ELR (cell line): ENCODE results near the gene PDE6D.
"Not testable (repeated sequence)": the region's sequence is repeated elsewhere in the genome, so short reads cannot be mapped to it uniquely, and the experiment has no call there.

Source experiments
- DNase-seq: peaks from one replicate; pipeline ENCODE4 v3.0.0-alpha.2; 2015; ENCODE audit warnings: low read depth

PDE6D gene

DNA sequence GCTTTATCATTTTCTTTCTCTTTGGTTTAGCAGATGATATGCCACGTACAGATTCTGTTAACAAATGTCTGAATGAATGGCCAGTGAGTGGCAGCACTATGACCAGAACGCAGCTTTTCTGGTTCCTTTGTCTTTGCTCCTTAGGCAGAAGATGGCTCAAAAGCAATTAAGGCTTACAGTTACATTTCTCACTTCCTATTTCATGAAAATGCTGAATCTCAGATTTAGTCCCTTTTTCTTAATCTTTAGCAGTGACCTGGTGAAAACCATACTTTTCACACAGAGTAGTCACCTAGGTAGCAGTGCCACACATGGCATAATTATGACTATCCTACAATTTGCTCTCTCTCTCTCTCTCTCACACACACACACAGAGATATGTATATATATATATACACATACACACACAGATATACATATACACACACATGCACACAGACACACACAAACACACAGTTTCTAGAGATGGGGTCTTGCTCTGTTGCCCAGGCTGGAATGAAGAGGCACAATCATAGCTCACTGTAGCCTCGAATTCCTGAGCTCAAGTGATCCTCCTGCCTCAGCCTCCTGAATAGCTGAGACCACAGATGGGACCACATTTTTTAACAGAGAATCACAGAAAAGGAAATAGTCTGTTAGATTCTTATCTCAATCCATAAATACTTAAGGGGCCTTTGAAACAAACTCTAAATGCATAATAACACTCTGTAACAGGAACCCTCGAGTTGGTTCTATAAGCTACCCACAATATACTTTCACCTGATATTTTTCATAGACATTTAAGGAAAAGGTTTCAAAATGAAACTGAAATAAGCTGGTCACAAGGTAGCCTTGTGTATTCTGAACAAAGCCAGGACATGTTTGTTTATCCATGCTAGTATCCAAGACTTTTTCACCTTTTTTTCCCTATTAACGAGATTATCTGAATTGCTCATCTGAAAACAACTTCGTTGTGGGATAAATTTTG is 11.6 kb downstream of the PDE6D start:
- peak; percentile 29 for DNase-seq

DNA sequence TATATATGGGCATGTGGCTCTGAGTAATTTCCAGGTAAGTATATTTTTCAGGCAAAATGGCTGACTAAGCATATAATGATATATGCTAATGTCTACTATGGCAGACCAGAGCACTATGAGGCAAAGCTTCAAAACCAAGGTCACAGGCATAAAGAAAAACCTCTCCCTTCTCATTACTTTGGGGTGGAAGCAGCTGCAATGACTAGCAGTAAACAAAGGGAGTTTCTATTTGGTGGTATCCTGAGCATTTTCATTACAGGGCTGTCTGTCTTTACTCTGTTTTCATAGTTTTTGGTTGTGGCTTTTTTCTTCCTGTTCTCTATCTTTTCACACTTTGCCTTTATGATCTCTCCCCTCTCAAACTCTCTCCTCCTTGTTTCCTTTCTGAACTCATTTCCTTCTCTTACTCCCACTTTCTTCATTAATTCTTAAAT is 15.6 kb downstream of the PDE6D start:
- no peak for DNase-seq

DNA sequence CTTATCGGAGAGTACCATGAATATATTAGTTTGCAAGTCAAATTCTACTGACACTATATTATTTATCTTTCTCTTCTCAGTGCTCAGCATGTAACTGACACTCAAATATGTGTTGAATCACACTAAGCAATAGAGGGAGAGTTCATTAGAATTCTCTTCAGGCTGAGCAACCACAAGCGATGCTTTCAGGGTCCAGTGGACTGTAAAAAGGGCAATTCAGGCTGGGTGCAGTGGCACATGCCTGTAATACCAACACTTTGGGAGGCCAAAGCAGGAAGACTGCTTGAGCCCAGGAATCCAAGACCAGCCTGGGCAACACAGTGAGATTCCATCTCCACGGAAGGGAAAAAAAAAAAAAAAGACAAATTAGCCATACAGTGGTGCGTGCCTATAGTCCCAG is 16.3 kb downstream of the PDE6D start:
- no peak for DNase-seq

DNA sequence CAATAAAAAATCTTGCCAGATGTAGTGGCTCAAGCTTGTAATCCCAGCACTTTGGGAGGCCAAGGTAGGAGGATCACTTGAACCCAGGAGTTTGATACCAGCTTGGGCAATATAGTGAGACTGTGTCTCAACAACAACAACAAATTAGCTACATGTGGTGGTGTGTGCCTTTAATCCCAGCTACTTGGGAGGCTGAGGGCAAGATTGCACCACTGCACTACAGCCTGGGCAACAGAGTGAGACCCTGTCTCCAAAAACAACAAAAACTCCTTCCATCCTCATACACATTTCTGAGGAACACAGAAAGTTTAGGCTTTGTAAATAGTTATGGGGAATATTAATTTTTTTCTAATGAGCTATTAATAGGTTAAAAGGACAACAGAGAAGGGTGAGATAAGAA is 17.0 kb downstream of the PDE6D start:
- DNase-seq: no peak

DNA sequence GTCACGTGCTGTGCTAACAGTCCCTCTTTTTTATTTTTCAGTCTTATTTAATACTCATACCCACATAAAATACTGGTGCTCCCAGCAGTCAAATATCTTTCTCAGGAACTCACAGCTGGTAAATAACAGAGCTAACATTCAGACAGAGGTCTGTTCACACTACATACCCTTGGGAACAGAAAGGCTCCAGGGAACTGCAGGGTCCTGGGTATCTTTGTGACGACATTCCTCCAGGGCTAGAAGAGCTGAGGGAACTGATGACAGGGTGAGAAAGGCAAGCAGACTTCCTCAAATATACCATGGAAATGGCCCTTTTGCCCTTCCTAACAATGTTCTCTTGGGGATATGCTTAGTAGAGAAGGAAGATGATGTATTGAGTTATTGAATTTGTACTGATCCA is 19.3 kb downstream of the PDE6D start:
- DNase-seq: no peak

DNA sequence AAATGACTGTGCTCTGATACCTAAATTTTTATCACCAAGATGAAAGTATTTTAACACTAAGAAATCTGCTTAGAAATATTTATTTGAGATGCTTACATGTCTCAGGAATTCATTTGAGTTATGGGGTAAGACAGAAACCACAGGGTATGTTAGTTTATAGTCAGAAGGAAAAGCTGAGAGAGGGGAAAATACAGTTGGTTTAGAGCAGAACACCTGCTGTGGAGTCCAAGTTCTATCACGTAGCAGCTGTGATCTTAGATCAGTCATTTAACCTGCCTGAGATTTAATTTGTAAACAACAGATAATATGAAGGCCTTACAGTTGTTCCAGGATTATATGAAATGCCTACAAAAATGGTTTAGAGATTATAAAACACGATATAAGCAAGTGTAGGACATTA is 29.0 kb downstream of the PDE6D start:
- DNase-seq: no peak

DNA sequence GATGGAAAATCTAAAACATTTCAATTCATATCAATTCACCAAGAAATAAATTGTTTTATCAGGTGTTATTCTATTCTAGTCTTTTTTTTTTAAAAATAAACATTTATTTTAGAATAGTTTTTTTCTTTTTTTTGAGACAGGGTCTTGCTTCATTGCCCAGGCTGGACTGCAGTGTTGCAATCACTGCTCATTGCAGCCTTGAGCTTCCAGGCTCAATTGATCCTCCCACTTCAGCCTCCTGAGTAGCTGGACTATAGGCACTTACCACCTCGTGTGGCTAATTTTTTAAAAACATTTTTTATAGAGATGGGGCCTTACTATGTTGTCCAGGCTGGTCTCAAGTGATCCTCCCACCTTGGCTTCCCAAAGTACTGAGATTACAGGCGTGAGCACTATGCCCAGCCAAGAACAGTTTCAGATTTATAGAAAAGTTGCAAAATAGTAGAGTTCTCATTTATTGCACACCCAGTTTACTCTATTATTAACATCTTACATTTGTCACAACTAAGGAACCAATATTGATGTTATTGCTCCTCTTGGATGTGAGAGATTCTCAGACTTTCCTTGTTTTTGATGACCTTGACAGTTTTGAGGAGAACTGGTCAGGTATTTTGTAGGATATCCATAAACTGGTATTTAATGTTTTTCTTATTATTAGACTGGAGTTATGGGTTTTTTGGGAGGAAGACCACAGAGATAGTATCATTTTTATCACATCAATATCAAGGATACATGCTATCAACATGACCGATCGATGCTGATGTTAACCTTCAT is 29.9 kb downstream of the PDE6D start:
- DNase-seq: no peak

DNA sequence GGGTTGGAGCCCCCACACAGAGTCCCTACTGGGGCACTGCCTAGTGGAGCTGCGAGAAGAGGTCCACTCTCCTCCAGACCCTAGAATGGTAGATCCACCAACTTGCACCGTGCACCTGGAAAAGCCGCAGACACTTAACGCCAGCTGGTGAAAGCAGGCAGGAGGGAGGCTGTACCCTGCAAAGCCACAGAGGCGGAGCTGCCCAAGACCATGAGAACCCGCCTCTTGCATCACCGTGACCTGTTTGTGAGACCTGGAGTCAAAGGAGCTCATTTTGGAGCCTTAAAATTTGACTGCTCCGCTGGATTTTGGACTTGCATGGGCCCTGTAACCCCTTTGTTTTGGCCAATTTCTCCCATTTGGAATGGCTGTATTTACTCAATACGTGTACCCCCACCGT is 32.1 kb downstream of the PDE6D start:
- not testable (repeated sequence) for DNase-seq

DNA sequence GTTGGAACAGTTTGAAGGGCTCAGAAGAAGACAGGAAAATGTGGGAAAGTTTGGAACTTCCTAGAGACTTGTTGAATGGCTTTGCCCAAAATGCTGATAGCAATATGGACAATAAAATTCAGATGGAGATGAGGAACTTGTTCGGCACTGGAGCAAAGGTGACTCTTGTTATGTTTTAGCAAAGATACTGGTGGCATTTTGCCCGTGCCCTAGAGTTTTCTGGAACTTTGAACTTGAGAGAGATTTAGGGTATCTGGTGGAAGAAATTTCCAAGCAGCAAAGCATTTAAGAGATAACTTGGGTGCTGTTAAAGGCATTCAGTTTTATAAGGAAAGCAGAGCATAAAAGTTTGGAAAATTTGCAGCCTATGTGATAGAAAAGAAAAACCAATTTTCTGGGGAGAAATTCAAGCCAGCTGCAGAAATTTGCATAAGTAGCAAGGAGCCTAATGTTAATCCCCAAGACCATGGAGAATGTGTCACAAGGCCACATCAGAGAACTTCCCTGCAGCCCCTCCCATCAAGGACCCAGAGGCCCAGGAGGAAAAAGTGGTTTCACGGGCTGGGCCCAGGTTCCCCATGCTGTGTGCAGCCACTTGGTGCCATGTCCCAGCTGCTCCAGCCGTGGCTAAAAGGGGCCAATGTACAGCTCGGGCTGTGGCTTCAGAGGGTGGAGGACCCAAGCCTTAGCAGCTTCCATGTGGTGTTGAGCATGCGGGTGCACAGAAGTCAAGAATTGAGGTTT is 32.8 kb downstream of the PDE6D start:
- not testable (repeated sequence) for DNase-seq

DNA sequence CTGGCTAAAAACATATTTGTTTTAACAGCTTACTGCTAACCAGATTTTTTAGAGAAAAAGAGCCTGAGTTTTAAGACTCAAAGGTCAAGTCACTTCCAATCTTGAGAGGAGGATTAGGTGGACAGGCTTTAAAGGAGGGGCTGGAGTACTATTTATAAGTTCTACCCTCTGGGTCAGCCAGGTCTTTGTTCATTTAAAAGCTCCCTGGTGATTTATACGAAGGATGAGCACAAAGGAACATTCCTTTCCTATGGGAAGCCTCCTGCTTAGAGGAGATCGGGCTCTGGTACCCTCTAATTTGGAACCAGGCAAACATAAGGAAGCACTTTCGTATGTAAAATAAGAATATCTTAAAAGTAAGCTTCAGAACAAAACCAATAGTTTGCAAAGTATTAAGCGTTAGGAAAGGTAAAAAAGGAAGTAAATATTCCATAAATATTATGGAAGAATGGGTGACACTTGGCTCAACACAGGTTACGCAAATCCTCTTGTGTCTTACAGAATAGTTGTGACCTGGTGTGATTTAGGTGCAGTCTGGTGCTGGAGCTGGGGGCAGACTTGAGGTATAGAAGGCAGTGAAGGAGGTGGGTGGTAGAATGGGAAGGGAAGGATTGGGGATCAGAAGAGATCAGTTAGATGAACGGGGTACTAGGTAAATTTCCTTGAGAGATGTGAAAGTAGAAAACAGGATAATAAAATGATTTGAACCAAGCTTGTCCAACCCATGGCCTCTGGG is 35.6 kb downstream of the PDE6D start:
- no peak for DNase-seq

DNA sequence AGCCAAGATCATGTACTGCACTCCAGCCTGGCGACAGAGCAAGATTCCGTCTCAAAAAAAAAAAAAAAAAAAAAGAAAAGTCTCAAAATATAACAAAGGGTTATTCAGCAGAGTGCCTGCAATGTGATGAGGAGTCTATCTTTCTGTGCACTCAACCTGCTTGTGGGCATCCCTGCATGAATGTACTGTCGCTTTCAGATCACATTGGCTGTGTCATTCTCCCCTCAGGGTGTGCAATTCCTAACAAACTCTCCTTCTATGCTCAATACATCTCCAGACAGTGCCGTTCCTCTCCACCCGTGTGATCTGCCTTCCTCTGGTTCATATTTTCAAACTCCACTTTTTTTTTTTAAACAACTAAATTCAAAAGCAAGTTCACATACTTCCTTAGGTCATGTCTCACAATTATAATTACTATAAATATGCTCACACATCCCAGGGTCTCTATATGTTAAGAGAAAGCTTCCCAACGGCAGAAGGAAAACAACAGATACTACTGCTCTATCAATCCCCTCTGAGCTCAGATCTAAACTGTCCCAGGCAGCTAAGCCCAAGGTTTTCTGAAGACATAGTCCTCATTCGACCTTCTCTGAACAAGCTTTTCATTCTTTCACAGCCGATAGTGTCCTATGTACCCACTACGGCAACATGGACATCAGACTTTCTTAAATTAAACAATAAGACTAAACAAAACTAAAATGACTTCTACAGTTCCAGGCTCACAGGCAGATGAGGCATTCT is 37.5 kb downstream of the PDE6D start:
- no peak for DNase-seq

DNA sequence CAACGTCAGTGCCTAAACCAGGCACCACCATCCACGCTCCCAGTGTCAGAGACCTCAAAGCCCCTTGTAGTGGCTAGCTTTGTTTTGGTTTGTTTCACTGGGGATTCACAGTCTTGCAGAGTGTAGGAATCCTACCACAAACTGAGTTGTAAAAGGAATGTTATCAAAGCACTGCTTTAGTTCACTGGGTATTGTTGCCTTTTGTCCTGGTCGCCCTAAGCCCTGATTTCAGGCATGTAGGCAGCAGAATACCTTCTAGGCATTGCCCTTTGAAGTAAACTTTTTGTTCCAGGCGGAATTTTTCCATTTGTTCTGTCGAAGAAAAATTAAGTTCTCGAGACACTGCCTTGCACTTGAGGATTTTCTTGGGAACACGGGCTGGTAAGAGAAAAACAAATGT is 43.3 kb downstream of the PDE6D start:
- no peak for DNase-seq

DNA sequence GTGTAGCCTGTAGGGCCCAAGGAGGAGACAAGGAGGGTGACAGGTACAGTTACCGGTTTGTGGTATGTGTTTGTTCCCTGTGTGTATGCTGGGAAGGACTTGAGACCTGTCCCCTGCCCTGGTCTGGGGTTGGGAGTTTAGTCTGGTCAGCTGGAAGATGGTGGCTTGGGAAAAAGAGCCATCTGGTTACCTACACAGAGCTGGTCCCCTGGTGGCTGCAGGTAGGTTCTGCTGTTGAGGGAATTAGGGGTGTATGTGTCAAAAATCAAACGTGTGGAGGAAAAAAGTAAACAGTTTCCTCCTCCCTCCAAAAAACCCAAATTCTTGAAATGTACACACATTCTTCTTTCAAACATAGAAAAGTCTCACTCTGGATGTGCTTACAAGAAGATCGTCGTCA is 48.5 kb downstream of the PDE6D start:
- DNase-seq: no peak

DNA sequence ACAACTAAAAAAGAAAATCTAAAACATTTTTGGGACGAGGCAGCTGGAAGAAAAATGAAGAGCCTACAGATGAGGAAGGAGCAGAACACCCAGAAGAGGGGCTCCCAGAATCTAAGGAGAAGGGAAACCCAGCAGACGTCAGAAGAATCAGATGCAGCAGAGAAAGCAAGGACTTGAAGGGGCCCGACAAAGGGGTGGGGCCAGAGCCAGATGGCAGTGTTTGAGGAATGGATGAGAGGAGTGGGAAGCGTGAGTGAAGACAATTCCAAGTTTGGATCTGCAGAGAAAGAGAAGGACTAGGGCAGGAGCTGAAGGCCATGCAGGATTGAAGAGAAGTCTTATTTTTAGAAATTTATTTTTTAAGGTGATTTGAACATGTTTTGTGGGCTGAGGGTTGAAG is 53.5 kb downstream of the PDE6D start:
- no peak for DNase-seq

DNA sequence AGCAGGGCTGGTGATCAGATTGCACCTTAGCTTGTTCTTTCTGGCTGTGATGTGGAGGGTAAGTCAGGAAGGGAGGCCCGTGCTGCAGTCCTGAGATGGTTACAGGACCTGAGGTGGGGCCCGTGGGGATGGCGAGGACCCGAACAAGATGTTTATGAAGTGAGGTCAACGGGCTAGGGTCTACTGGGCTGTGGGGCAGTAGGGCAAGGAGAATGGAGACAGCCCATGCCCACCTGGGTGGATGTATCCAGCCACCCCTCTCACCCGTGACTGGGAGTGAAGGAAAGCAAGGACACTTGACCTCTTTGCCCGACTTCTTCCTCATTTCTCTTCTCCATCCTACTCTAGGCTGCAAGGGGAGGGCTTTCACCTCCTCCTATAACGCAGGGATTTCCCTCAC is 54.8 kb downstream of the PDE6D start:
- no peak for DNase-seq

DNA sequence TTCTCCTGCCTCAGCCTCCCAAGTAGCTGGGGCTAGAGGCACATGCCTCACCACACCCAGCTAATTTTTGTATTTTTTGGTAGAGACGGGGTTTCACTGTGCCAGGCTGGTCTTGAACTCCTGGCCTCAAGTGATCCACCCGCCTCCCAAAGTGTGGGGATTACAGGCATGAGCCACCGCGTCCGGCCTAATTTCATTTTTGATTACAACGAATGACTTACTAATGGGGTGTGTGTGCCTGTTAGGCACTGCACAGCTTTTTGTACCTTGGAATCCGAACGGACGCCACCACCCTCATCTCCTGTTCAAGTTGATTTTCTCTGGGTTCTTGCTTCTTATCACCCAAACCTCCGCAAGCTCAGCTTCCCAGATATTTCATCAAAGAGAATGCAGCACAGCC is 55.6 kb downstream of the PDE6D start:
- no peak for DNase-seq

DNA sequence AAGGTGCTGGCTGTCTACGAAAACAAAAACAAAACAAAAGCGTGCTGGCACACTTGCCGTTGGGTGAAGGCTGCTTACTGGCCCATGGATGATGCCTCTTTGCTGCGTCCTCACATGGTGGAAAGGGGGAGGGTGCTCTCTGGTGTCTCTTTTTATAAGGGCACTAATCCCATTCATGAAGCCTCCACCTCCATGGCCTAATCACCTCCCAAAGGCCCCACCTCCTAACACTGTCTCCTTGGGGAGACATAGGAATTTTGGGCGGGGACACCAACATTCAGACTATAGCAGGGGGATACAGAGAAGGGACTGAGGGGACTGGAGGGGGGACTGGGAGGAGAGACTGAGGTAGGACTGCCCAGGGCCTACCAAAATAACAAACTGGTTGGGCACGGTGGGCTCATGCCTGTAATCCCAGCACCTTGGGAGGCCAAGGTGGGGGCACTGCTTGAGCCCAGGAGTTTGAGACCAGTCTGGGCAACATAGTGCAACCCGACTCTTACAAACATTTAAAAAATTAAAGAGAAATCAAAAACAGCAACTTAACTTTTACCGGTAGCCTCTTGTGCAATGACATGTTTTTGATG is 58.3 kb downstream of the PDE6D start:
- no peak for DNase-seq

DNA sequence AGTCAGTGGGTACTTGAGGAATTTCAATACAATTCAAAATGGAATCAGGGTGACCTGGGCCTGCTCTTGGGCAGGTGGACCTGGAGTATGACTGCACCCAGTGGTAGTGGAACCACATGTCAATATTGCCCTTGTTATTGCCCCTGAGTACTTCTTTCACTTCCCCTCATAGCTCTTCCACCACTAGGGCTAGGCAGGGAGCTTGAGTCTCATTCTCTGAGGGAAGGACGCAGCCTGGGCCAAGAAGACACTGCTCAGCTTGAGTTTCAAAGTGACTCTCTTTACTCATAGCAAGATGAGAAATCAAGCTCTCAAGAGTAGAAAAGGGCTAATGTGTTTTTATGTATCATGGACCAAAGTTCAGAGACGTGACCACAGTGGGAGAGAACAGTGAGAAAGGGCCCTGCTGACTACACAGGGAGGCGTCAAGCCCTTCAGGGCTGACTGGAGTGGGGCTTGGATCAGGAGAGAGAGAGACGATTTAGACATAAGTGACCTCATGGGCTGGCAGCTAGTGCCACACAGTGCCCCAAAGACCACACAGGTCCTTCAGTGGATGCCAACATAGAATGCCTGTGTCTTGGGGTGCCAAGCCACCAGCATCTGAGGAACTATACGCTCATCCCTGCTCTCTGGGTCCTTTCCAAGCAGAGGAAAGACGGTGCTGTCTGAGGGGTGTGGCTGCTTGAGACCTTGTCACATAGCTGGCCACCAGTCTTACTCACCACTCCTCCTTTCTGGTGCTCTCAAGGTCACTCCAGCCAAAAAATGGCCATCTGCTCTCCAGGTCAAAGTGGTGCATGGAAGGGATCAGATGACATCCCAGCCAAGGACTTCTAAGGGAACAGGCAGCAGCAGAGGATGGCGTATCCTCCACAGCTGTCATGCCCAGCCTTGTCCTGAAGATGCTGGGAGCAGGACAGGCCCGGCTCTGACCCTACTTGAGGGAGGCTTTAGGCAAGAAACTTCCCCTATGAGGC is 59.8 kb downstream of the PDE6D start:
- DNase-seq: no peak

DNA sequence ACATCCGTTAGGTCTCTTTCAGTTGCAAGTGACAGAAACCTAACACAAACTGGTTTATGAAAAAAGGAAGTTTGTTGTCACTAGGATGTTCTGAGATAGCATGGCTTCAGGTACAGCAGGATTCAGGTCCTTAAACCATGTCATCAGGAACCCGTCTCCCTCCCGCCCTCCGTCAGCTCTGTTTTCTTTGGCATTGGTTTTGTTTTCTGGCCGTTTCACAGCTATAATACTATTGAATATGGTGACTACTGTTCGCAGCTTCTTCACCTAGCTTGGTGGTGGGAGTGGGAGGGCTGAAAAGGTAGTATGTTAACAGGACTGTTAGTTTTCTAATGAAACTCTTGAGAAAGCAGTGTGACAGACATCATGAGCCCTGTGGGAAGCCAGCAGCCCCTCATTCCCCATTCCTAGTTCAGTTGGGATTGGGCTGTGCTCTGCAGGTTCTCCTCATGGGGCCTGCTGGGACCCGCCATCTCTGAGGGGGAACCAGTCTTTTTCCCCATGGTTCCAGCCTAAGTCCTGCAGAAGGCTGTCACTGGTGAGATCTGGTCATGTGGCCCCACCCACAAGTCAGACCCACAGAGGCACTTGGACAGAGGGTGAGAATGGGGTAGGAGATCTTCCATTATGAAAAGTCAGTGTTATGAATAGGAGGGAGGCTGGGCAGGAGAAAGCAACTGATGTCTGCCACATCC is 60.6 kb downstream of the PDE6D start:
- DNase-seq: no peak
